PFSK-1 (cell line): ENCODE results near the gene STX10.

Experiments
- FOXP2 ChIP-seq: optimal IDR thresholded peaks from 2 replicates; pipeline ENCODE3; 2011; ENCODE audit warnings: borderline replicate concordance, control low read depth, inconsistent platforms; ENCODE audit not compliant: insufficient read depth; ENCODE audit errors: extremely low read length, extremely low read depth
- POLR2AphosphoS5 ChIP-seq: IDR thresholded peaks from 2 replicates; pipeline ENCODE4 v1.6.1; 2012; ENCODE audit warnings: low read depth, mild to moderate bottlenecking, control low read depth, low read length, moderate library complexity
- SIN3A ChIP-seq: IDR thresholded peaks from 2 replicates; pipeline ENCODE4 v1.6.1; 2012; ENCODE audit warnings: mild to moderate bottlenecking, low read length, moderate library complexity, borderline replicate concordance; ENCODE audit not compliant: insufficient read depth
- TAF1 ChIP-seq: IDR thresholded peaks from 2 replicates; pipeline ENCODE4 v1.6.1; 2012; ENCODE audit warnings: low read length, control low read depth, borderline replicate concordance; ENCODE audit not compliant: insufficient read depth
- TF ChIP-seq, protein P1 (sequence below), 2 experiments: IDR thresholded peaks; 2 replicates each; pipeline versions ENCODE4 v1.6.1 to v1.8.0; 2011 to 2012; ENCODE audit warnings: low read depth in 2 of 2, low read length in 2 of 2, control low read depth in 1 of 2, inconsistent platforms in 1 of 2, mild to moderate bottlenecking in 1 of 2, moderate library complexity in 1 of 2; ENCODE audit not compliant: insufficient read depth in 1 of 2

- TF ChIP-seq, protein P1, sequence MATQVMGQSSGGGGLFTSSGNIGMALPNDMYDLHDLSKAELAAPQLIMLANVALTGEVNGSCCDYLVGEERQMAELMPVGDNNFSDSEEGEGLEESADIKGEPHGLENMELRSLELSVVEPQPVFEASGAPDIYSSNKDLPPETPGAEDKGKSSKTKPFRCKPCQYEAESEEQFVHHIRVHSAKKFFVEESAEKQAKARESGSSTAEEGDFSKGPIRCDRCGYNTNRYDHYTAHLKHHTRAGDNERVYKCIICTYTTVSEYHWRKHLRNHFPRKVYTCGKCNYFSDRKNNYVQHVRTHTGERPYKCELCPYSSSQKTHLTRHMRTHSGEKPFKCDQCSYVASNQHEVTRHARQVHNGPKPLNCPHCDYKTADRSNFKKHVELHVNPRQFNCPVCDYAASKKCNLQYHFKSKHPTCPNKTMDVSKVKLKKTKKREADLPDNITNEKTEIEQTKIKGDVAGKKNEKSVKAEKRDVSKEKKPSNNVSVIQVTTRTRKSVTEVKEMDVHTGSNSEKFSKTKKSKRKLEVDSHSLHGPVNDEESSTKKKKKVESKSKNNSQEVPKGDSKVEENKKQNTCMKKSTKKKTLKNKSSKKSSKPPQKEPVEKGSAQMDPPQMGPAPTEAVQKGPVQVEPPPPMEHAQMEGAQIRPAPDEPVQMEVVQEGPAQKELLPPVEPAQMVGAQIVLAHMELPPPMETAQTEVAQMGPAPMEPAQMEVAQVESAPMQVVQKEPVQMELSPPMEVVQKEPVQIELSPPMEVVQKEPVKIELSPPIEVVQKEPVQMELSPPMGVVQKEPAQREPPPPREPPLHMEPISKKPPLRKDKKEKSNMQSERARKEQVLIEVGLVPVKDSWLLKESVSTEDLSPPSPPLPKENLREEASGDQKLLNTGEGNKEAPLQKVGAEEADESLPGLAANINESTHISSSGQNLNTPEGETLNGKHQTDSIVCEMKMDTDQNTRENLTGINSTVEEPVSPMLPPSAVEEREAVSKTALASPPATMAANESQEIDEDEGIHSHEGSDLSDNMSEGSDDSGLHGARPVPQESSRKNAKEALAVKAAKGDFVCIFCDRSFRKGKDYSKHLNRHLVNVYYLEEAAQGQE (IDR thresholded peaks at IDR 0.05; ENCODE audit: insufficient read depth in 1 of 2, low read depth in 2 of 2, low read length in 2 of 2): 0 out of 4 replicates have a peak, but pooled peaks of 1 of the 2 experiments have one; percentile 19
- peak; percentile 87 for TF ChIP-seq TAF1
- TF ChIP-seq POLR2AphosphoS5: no peak
- TF ChIP-seq SIN3A: no peak
- peak; percentile 81 for TF ChIP-seq FOXP2
Measured at GRCh38 chr19:13117772-13118423, 32.3 kb downstream of the STX10 start, which contains the start of gene NACC1.
